Liver (tissue), 9 donors: ENCODE data around the gene MKI67. TPM values are rescaled to one million over a fixed set of nuclear protein-coding genes. Genes with fewer than 3 reads are reported as not detected.

ENCODE experiments used
- DNase-seq: peaks from one replicate; pipeline ENCODE4 v3.0.0-alpha.2; 2017; ENCODE audit warnings: low spot score
- H3K27ac ChIP-seq, 2 donors: one replicate each; pipeline ENCODE4 v1.7.0; 2013; ENCODE audit warnings: inconsistent platforms in 2 of 2, low read length in 2 of 2, control low read depth in 1 of 2, low read depth in 1 of 2, mild to moderate bottlenecking in 1 of 2
- H3K27me3 ChIP-seq, 4 donors: one replicate each; pipeline versions ENCODE4 v1.6.1 to v1.7.0; 2013; ENCODE audit warnings: low read length in 3 of 4, inconsistent platforms in 1 of 4, mild to moderate bottlenecking in 1 of 4, moderate library complexity in 1 of 4; ENCODE audit not compliant: control insufficient read depth in 4 of 4, insufficient read depth in 4 of 4
- H3K36me3 ChIP-seq, 4 donors: one replicate each; pipeline versions ENCODE4 v1.6.1 to v1.7.0; 2013; ENCODE audit warnings: low read length in 3 of 4, mild to moderate bottlenecking in 3 of 4, low read depth in 1 of 4, moderate library complexity in 1 of 4; ENCODE audit not compliant: control insufficient read depth in 4 of 4, insufficient read depth in 3 of 4
- H3K4me1 ChIP-seq, 4 donors: one replicate each; pipeline versions ENCODE4 v1.6.1 to v1.7.0; 2013; ENCODE audit warnings: low read length in 3 of 4, mild to moderate bottlenecking in 3 of 4, moderate library complexity in 1 of 4; ENCODE audit not compliant: control insufficient read depth in 4 of 4, insufficient read depth in 4 of 4
- H3K4me3 ChIP-seq, 3 donors: one replicate each; pipeline versions ENCODE4 v1.6.1 to v1.7.0; 2013; ENCODE audit warnings: low read length in 3 of 3, control low read depth in 1 of 3, low read depth in 1 of 3, mild to moderate bottlenecking in 1 of 3
- H3K9ac ChIP-seq, 2 donors: one replicate each; pipeline ENCODE4 v1.7.0; 2013; ENCODE audit warnings: low read length in 2 of 2, mild to moderate bottlenecking in 2 of 2, moderate library complexity in 2 of 2, control low read depth in 1 of 2, low read depth in 1 of 2
- H3K9me3 ChIP-seq, 4 donors: one replicate each; pipeline versions ENCODE4 v1.6.1 to v1.7.0; 2013; ENCODE audit warnings: low read length in 3 of 4; ENCODE audit not compliant: control insufficient read depth in 4 of 4
- ATF3 ChIP-seq: IDR thresholded peaks from 2 replicates; pipeline ENCODE4 v1.6.1; 2016; ENCODE audit warnings: antibody characterized with exemption
- CTCF ChIP-seq: fragments of 150-350 bp; IDR thresholded peaks from 2 replicates; pipeline ENCODE4 v1.5.1; 2017; ENCODE audit warnings: improper control_type of control experiment, low read depth, low read length; ENCODE audit not compliant: missing input control
- EGR1 ChIP-seq, 2 donors: IDR thresholded peaks; 2 replicates each; pipeline ENCODE4 v1.6.1; 2016 to 2018; ENCODE audit warnings: antibody characterized with exemption in 2 of 2, low read depth in 2 of 2
- FOXA1 ChIP-seq: IDR thresholded peaks from 2 replicates; pipeline ENCODE4 v1.6.1; 2016; ENCODE audit warnings: antibody characterized with exemption
- FOXA2 ChIP-seq: IDR thresholded peaks from 2 replicates; pipeline ENCODE4 v1.6.1; 2016; ENCODE audit warnings: antibody characterized with exemption
- GABPA ChIP-seq, 2 donors: IDR thresholded peaks in 1 of 2; conservative IDR thresholded peaks in 1 of 2; 2 replicates each; pipeline ENCODE4 v1.6.1; 2016; ENCODE audit warnings: antibody characterized with exemption in 2 of 2, mild to moderate bottlenecking in 1 of 2, moderate library complexity in 1 of 2
- HNF4A ChIP-seq, 2 donors: conservative IDR thresholded peaks; 2 replicates each; pipeline ENCODE4 v1.6.1; 2016; ENCODE audit warnings: antibody characterized with exemption in 2 of 2, mild to moderate bottlenecking in 2 of 2
- HNF4G ChIP-seq: IDR thresholded peaks from 2 replicates; pipeline ENCODE4 v1.6.1; 2016; ENCODE audit warnings: antibody characterized with exemption
- JUND ChIP-seq, 2 donors: IDR thresholded peaks; 2 replicates each; pipeline ENCODE4 v1.6.1; 2016; ENCODE audit warnings: antibody characterized with exemption in 2 of 2
- MAX ChIP-seq: IDR thresholded peaks from 2 replicates; pipeline ENCODE4 v1.6.1; 2016; ENCODE audit warnings: antibody characterized with exemption
- NR2F2 ChIP-seq: IDR thresholded peaks from 2 replicates; pipeline ENCODE4 v1.6.1; 2016; ENCODE audit warnings: antibody characterized with exemption
- RAD21 ChIP-seq, 2 donors: IDR thresholded peaks; 2 replicates each; pipeline ENCODE4 v1.6.1; 2016; ENCODE audit warnings: antibody characterized with exemption in 2 of 2, mild to moderate bottlenecking in 2 of 2
- REST ChIP-seq: IDR thresholded peaks from 2 replicates; pipeline ENCODE4 v1.6.1; 2016; ENCODE audit warnings: antibody characterized with exemption, mild to moderate bottlenecking
- RXRA ChIP-seq, 2 donors: IDR thresholded peaks; 2 replicates each; pipeline ENCODE4 v1.6.1; 2017 to 2018; ENCODE audit warnings: antibody characterized with exemption in 2 of 2, mild to moderate bottlenecking in 1 of 2
- SP1 ChIP-seq: IDR thresholded peaks from 2 replicates; pipeline ENCODE4 v1.6.1; 2018; ENCODE audit warnings: antibody characterized with exemption, mild to moderate bottlenecking
- TAF1 ChIP-seq: conservative IDR thresholded peaks from 2 replicates; pipeline ENCODE4 v1.6.1; 2016; ENCODE audit warnings: antibody characterized with exemption, mild to moderate bottlenecking
- YY1 ChIP-seq: IDR thresholded peaks from 2 replicates; pipeline ENCODE4 v1.6.1; 2016; ENCODE audit warnings: antibody characterized with exemption, mild to moderate bottlenecking
- ZBTB33 ChIP-seq: IDR thresholded peaks from 2 replicates; pipeline ENCODE4 v1.6.1; 2016; ENCODE audit warnings: antibody characterized with exemption
- WGBS: extraction: QIAGEN DNeasy Blood & Tissue Kit; methylation state at CpG from one replicate; pipeline ENCODE4 v1.1.7; 2013; 5-methylcytosine and 5-hydroxymethylcytosine counted together
- polyA plus RNA-seq, 2 donors: library from polyadenylated mRNA; stranded (reverse) in 1 of 2; unstranded in 1 of 2; fragments of 200-250 nt in 1 of 2; fragments of >200 nt in 1 of 2; fragmentation: Nextera tagmentation in 1 of 2; extraction: Ambion mirVana in 1 of 2; gene quantifications; one replicate each; pipeline versions ENCODE4 v1.2.1 to v1.2.3, GENCODE V29; 2013 to 2015
- total RNA-seq, 2 donors: library from RNA; depleted of rRNA; stranded (reverse); fragments of >200 nt; gene quantifications; one replicate each; pipeline ENCODE4 v1.2.3, GENCODE V29; 2014
- donor health status: healthy.
- donor health status: healthy.
- donor health status: healthy.
- donor health status: healthy.
- donor health status: healthy.

Gene MKI67
- total and polyA plus RNA-seq, 4 donors: 0.25 to 54.5 (median 1.1) TPM

- 97% methylated on average over 10 of the region's 10 CpGs for WGBS
- no peaks in the 10 kb centered on the region for H3K27me3 ChIP-seq
- no peak overlapping the region for H3K4me3 ChIP-seq
- no peaks in the 10 kb centered on the region for H3K36me3 ChIP-seq
- no peak overlapping the region for H3K27ac ChIP-seq
- H3K9me3 ChIP-seq: no peaks in the 10 kb centered on the region
- TF ChIP-seq RAD21 (IDR thresholded peaks at IDR 0.05): no peak
- H3K9ac ChIP-seq: no peak overlapping the region
- no peak for DNase-seq
- H3K4me1 ChIP-seq: peaks cover 0 to 2% (median 0%) of the 10 kb centered on the region in 4 donors
Observed at GRCh38 chr10:128099901-128100300, 26.3 kb downstream of the MKI67 start.

GRCh38 chr10:128098631-128099030, 27.6 kb downstream of the MKI67 start:
- no peak for DNase-seq
- H3K9ac ChIP-seq: no peak overlapping the region
- no peak for TF ChIP-seq NR2F2
- TF ChIP-seq MAX: no peak
- no peak for TF ChIP-seq ATF3
- no peak for TF ChIP-seq RXRA (IDR thresholded peaks at IDR 0.05)
- TF ChIP-seq ZBTB33: no peak
- TF ChIP-seq CTCF: no peak
- no peak for TF ChIP-seq REST
- TF ChIP-seq RAD21 (IDR thresholded peaks at IDR 0.05): no peak
- no peak for TF ChIP-seq FOXA2
- no peak for TF ChIP-seq JUND (IDR thresholded peaks at IDR 0.05)
- no peak for TF ChIP-seq FOXA1
- TF ChIP-seq YY1: no peak
- no peak for TF ChIP-seq EGR1 (IDR thresholded peaks at IDR 0.05; ENCODE audit: low read depth in 2 of 2)
- TF ChIP-seq HNF4G: no peak
- TF ChIP-seq GABPA (IDR thresholded peaks at IDR 0.05 in 1 of 2, conservative IDR thresholded peaks at IDR 0.05 in 1 of 2): no peak
- no peak for TF ChIP-seq SP1
- TF ChIP-seq HNF4A (conservative IDR thresholded peaks at IDR 0.05): no peak
- TF ChIP-seq TAF1: no peak

More at GRCh38 chr10:128098631-128099030, 27.6 kb downstream of the MKI67 start:
- 87% methylated on average over 10 of the region's 10 CpGs for WGBS
- Histone ChIP-seq H3K27ac (no peak overlapping the region), H3K27me3 (no peaks in the 10 kb centered on the region), H3K9me3 (no peaks in the 10 kb centered on the region), H3K36me3 (no peaks in the 10 kb centered on the region), H3K4me3 (no peak overlapping the region), H3K4me1 (peaks cover 0 to 2% (median 0%) of the 10 kb centered on the region in 4 donors)
